Astrocyte (in vitro differentiated cells and primary cell): ENCODE data around the gene C18orf63. TPM values are rescaled to one million over a fixed set of nuclear protein-coding genes. Genes with fewer than 3 reads are reported as not detected.

ENCODE experiments used
- DNase-seq: peaks from one replicate; pipeline ENCODE4 v3.0.0-alpha.2; 2010; ENCODE audit warnings: low read depth
- FAIRE-seq: peaks from 2 replicates; lab custom pipeline; 2011; peaks lifted over from hg19 to GRCh38; lab: Jason Lieb, UNC
- H2AFZ ChIP-seq: 2 replicates; pipeline ENCODE4 v1.6.0; 2012; ENCODE audit warnings: low read depth, low read length, inconsistent platforms
- H3K27ac ChIP-seq: 2 replicates; pipeline ENCODE4 v1.5.1; 2011; ENCODE audit warnings: low read depth, low read length, inconsistent platforms
- H3K27me3 ChIP-seq: 2 replicates; pipeline ENCODE4 v1.6.0; 2011; ENCODE audit warnings: low read length, inconsistent platforms; ENCODE audit not compliant: insufficient read depth
- H3K36me3 ChIP-seq: 2 replicates; pipeline ENCODE4 v1.5.1; 2011; ENCODE audit warnings: low read length, inconsistent platforms; ENCODE audit not compliant: insufficient read depth
- H3K4me1 ChIP-seq: 2 replicates; pipeline ENCODE4 v1.5.1; 2011; ENCODE audit warnings: low read length, inconsistent platforms; ENCODE audit not compliant: insufficient read depth
- H3K4me2 ChIP-seq: 2 replicates; pipeline ENCODE4 v1.6.0; 2012; ENCODE audit warnings: low read length, inconsistent platforms
- H3K4me3 ChIP-seq: 2 replicates; pipeline ENCODE4 v1.5.1; 2011; ENCODE audit warnings: low read depth, mild to moderate bottlenecking, low read length, inconsistent platforms; ENCODE audit not compliant: insufficient read depth
- H3K79me2 ChIP-seq: 2 replicates; pipeline ENCODE4 v1.6.0; 2012; ENCODE audit warnings: mild to moderate bottlenecking, low read length, inconsistent platforms; ENCODE audit not compliant: insufficient read depth
- H3K9ac ChIP-seq: 2 replicates; pipeline ENCODE4 v1.6.0; 2012; ENCODE audit warnings: mild to moderate bottlenecking, low read length, inconsistent platforms
- H3K9me3 ChIP-seq: 2 replicates; pipeline ENCODE4 v1.5.1; 2012; ENCODE audit warnings: low read depth, mild to moderate bottlenecking, low read length, inconsistent platforms; ENCODE audit not compliant: insufficient read depth
- H4K20me1 ChIP-seq: 2 replicates; pipeline ENCODE4 v1.6.0; 2012; ENCODE audit warnings: low read length, inconsistent platforms; ENCODE audit not compliant: insufficient read depth
- H3K27ac Mint-ChIP-seq: one replicate; pipeline ENCODE4 v1.8.0; 2021; ENCODE audit warnings: mild to moderate bottlenecking, mixed read lengths; ENCODE audit not compliant: unreplicated experiment
- H3K27me3 Mint-ChIP-seq: one replicate; pipeline ENCODE4 v1.8.0; 2021; ENCODE audit warnings: low read depth, mixed read lengths; ENCODE audit not compliant: unreplicated experiment
- H3K36me3 Mint-ChIP-seq: one replicate; pipeline ENCODE4 v1.8.0; 2021; ENCODE audit warnings: low read depth, mixed read lengths; ENCODE audit not compliant: unreplicated experiment
- H3K4me1 Mint-ChIP-seq: one replicate; pipeline ENCODE4 v1.8.0; 2021; ENCODE audit warnings: low read depth, mixed read lengths; ENCODE audit not compliant: unreplicated experiment
- H3K4me3 Mint-ChIP-seq: one replicate; pipeline ENCODE4 v1.8.0; 2021; ENCODE audit warnings: mild to moderate bottlenecking, moderate library complexity, mixed read lengths; ENCODE audit not compliant: unreplicated experiment
- H3K9me3 Mint-ChIP-seq: one replicate; pipeline ENCODE4 v1.8.0; 2021; ENCODE audit warnings: mild to moderate bottlenecking, mixed read lengths; ENCODE audit not compliant: unreplicated experiment
- CTCF ChIP-seq: IDR thresholded peaks from 2 replicates; pipeline ENCODE4 v1.5.1; 2011; ENCODE audit warnings: low read depth, mild to moderate bottlenecking, inconsistent platforms, low read length, moderate library complexity; ENCODE audit not compliant: insufficient read depth
- EZH2 ChIP-seq: IDR thresholded peaks from 2 replicates; pipeline ENCODE4 v1.6.1; 2012; ENCODE audit warnings: mild to moderate bottlenecking, low read length, inconsistent platforms; ENCODE audit not compliant: insufficient read depth
- total RNA-seq: library from RNA; stranded (reverse); gene quantifications from 2 replicates; pipeline ENCODE4 v1.2.1, GENCODE V29; 2021

C18orf63 gene
- total RNA-seq, 1 donor from 2014 or later, result not detected

DNA sequence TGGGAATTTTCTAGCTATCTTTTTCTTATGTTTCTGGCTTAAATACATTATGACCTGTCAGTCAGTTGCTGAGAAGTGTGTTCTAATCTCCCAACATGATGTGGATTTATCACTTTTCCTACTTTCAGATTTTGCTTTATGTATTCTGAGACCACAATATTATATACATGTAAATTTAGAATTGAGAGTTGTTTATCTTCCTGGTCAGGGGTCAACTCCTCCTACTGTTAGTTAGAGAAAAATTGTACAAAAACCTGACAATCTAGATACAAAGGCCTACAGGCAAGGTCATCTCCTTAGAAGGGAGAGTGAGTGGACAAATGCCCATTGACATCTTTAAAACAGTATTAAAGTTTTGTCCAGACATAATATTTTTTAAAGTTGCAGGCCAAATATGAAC, 30.6 kb downstream of the C18orf63 start:
- no peak overlapping the region for H3K9ac ChIP-seq
- DNase-seq, result no peak
- no peak for TF ChIP-seq EZH2
- TF ChIP-seq CTCF, result no peak
- no peaks in the 10 kb centered on the region for H3K36me3 Mint-ChIP-seq
- no peak overlapping the region for H3K4me3 Mint-ChIP-seq
- H3K27ac Mint-ChIP-seq, result no peak overlapping the region
- no peak overlapping the region for H2AFZ ChIP-seq
- H3K79me2 ChIP-seq, result no peaks in the 10 kb centered on the region
- H3K9me3 Mint-ChIP-seq, result no peaks in the 10 kb centered on the region
- H3K4me3 ChIP-seq, result no peak overlapping the region
- H3K4me1 ChIP-seq, result peaks cover 1% of the 10 kb centered on the region
- no peaks in the 10 kb centered on the region for H3K9me3 ChIP-seq
- no peak overlapping the region for H3K27ac ChIP-seq
- no peaks in the 10 kb centered on the region for H4K20me1 ChIP-seq
- no peak for FAIRE-seq
- H3K4me1 Mint-ChIP-seq, result peaks cover 2% of the 10 kb centered on the region
- peaks cover 2% of the 10 kb centered on the region for H3K27me3 ChIP-seq
- no peak overlapping the region for H3K4me2 ChIP-seq
- no peaks in the 10 kb centered on the region for H3K36me3 ChIP-seq
- no peaks in the 10 kb centered on the region for H3K27me3 Mint-ChIP-seq

DNA sequence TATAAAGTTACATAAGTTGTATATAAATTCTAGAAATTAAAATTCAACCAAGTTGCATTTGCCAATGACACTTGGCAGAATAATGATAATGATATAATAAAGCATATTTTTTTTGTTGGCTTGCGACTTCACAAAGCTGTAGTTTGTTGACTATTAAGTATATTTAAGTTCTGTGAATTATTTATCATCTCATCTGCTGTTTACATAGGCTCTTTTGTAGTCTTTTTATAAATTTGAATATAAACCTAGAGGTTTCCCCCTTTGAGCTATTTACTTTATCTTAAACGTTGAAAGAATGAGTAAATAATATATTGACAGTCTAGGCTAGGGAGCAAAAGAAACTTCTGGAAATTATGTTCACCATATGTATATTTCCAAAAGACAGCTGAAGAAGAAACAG, 32.9 kb downstream of the C18orf63 start:
- H3K27ac Mint-ChIP-seq, result no peak overlapping the region
- H3K27me3 ChIP-seq, result peaks cover under 1% of the 10 kb centered on the region
- no peak for TF ChIP-seq EZH2
- TF ChIP-seq CTCF, result no peak
- H3K9me3 ChIP-seq, result no peaks in the 10 kb centered on the region
- no peak overlapping the region for H3K4me3 Mint-ChIP-seq
- H3K9me3 Mint-ChIP-seq, result no peaks in the 10 kb centered on the region
- H3K4me2 ChIP-seq, result no peak overlapping the region
- no peak overlapping the region for H2AFZ ChIP-seq
- H3K27me3 Mint-ChIP-seq, result no peaks in the 10 kb centered on the region
- no peak for DNase-seq
- no peak overlapping the region for H3K27ac ChIP-seq
- H3K79me2 ChIP-seq, result no peaks in the 10 kb centered on the region
- no peaks in the 10 kb centered on the region for H4K20me1 ChIP-seq
- no peaks in the 10 kb centered on the region for H3K36me3 Mint-ChIP-seq
- no peak for FAIRE-seq
- H3K4me1 ChIP-seq, result peaks cover 3% of the 10 kb centered on the region
- H3K4me3 ChIP-seq, result no peak overlapping the region
- H3K36me3 ChIP-seq, result no peaks in the 10 kb centered on the region
- no peak overlapping the region for H3K9ac ChIP-seq
- H3K4me1 Mint-ChIP-seq, result peaks cover 7% of the 10 kb centered on the region

GRCh38 chr18:74351354-74351753, 35.7 kb downstream of the C18orf63 start:
- no peaks in the 10 kb centered on the region for H3K9me3 Mint-ChIP-seq
- H3K4me2 ChIP-seq, result peak overlapping the region; percentile 19
- H3K79me2 ChIP-seq, result no peaks in the 10 kb centered on the region
- H3K27me3 Mint-ChIP-seq, result no peaks in the 10 kb centered on the region
- no peaks in the 10 kb centered on the region for H3K9me3 ChIP-seq
- H3K4me1 ChIP-seq, result peaks cover 3% of the 10 kb centered on the region
- H3K4me3 ChIP-seq, result no peak overlapping the region
- H3K36me3 Mint-ChIP-seq, result no peaks in the 10 kb centered on the region
- H3K4me1 Mint-ChIP-seq, result peaks cover 7% of the 10 kb centered on the region
- FAIRE-seq (no peak), DNase-seq (peak; percentile 31)
- no peaks in the 10 kb centered on the region for H3K27me3 ChIP-seq
- no peak overlapping the region for H3K9ac ChIP-seq
- H4K20me1 ChIP-seq, result no peaks in the 10 kb centered on the region
- no peaks in the 10 kb centered on the region for H3K36me3 ChIP-seq
- H3K27ac Mint-ChIP-seq, result peak overlapping the region; percentile 45
- no peak overlapping the region for H3K27ac ChIP-seq
- no peak overlapping the region for H3K4me3 Mint-ChIP-seq
- TF ChIP-seq CTCF (no peak), EZH2 (no peak)
- H2AFZ ChIP-seq, result no peak overlapping the region
